Astrocyte (in vitro differentiated cells and primary cell): ENCODE measurements around the gene MTERF4. TPM values are rescaled to one million over a fixed set of nuclear protein-coding genes. Genes with fewer than 3 reads are reported as not detected.
A peak's percentile ranks its signal among the peaks of the same experiment; 100 is the strongest.

Experiments
- DNase-seq: peaks from one replicate; pipeline ENCODE4 v3.0.0-alpha.2; 2010; ENCODE audit warnings: low read depth
- FAIRE-seq: peaks from 2 replicates; lab custom pipeline; 2011; peaks lifted over from hg19 to GRCh38; lab: Jason Lieb, UNC
- H2AFZ ChIP-seq: 2 replicates; pipeline ENCODE4 v1.6.0; 2012; ENCODE audit warnings: low read depth, low read length, inconsistent platforms
- H3K27ac ChIP-seq: 2 replicates; pipeline ENCODE4 v1.5.1; 2011; ENCODE audit warnings: low read depth, low read length, inconsistent platforms
- H3K27me3 ChIP-seq: 2 replicates; pipeline ENCODE4 v1.6.0; 2011; ENCODE audit warnings: low read length, inconsistent platforms; ENCODE audit not compliant: insufficient read depth
- H3K36me3 ChIP-seq: 2 replicates; pipeline ENCODE4 v1.5.1; 2011; ENCODE audit warnings: low read length, inconsistent platforms; ENCODE audit not compliant: insufficient read depth
- H3K4me1 ChIP-seq: 2 replicates; pipeline ENCODE4 v1.5.1; 2011; ENCODE audit warnings: low read length, inconsistent platforms; ENCODE audit not compliant: insufficient read depth
- H3K4me2 ChIP-seq: 2 replicates; pipeline ENCODE4 v1.6.0; 2012; ENCODE audit warnings: low read length, inconsistent platforms
- H3K4me3 ChIP-seq: 2 replicates; pipeline ENCODE4 v1.5.1; 2011; ENCODE audit warnings: low read depth, mild to moderate bottlenecking, low read length, inconsistent platforms; ENCODE audit not compliant: insufficient read depth
- H3K79me2 ChIP-seq: 2 replicates; pipeline ENCODE4 v1.6.0; 2012; ENCODE audit warnings: mild to moderate bottlenecking, low read length, inconsistent platforms; ENCODE audit not compliant: insufficient read depth
- H3K9ac ChIP-seq: 2 replicates; pipeline ENCODE4 v1.6.0; 2012; ENCODE audit warnings: mild to moderate bottlenecking, low read length, inconsistent platforms
- H3K9me3 ChIP-seq: 2 replicates; pipeline ENCODE4 v1.5.1; 2012; ENCODE audit warnings: low read depth, mild to moderate bottlenecking, low read length, inconsistent platforms; ENCODE audit not compliant: insufficient read depth
- H4K20me1 ChIP-seq: 2 replicates; pipeline ENCODE4 v1.6.0; 2012; ENCODE audit warnings: low read length, inconsistent platforms; ENCODE audit not compliant: insufficient read depth
- H3K27ac Mint-ChIP-seq: one replicate; pipeline ENCODE4 v1.8.0; 2021; ENCODE audit warnings: mild to moderate bottlenecking, mixed read lengths; ENCODE audit not compliant: unreplicated experiment
- H3K27me3 Mint-ChIP-seq: one replicate; pipeline ENCODE4 v1.8.0; 2021; ENCODE audit warnings: low read depth, mixed read lengths; ENCODE audit not compliant: unreplicated experiment
- H3K36me3 Mint-ChIP-seq: one replicate; pipeline ENCODE4 v1.8.0; 2021; ENCODE audit warnings: low read depth, mixed read lengths; ENCODE audit not compliant: unreplicated experiment
- H3K4me1 Mint-ChIP-seq: one replicate; pipeline ENCODE4 v1.8.0; 2021; ENCODE audit warnings: low read depth, mixed read lengths; ENCODE audit not compliant: unreplicated experiment
- H3K4me3 Mint-ChIP-seq: one replicate; pipeline ENCODE4 v1.8.0; 2021; ENCODE audit warnings: mild to moderate bottlenecking, moderate library complexity, mixed read lengths; ENCODE audit not compliant: unreplicated experiment
- H3K9me3 Mint-ChIP-seq: one replicate; pipeline ENCODE4 v1.8.0; 2021; ENCODE audit warnings: mild to moderate bottlenecking, mixed read lengths; ENCODE audit not compliant: unreplicated experiment
- CTCF ChIP-seq: IDR thresholded peaks from 2 replicates; pipeline ENCODE4 v1.5.1; 2011; ENCODE audit warnings: low read depth, mild to moderate bottlenecking, inconsistent platforms, low read length, moderate library complexity; ENCODE audit not compliant: insufficient read depth
- EZH2 ChIP-seq: IDR thresholded peaks from 2 replicates; pipeline ENCODE4 v1.6.1; 2012; ENCODE audit warnings: mild to moderate bottlenecking, low read length, inconsistent platforms; ENCODE audit not compliant: insufficient read depth
- total RNA-seq: library from RNA; stranded (reverse); gene quantifications from 2 replicates; pipeline ENCODE4 v1.2.1, GENCODE V29; 2021

MTERF4 gene
- total RNA-seq, 1 donor from 2014 or later: 26.3 TPM

- H3K36me3 Mint-ChIP-seq: no peaks in the 10 kb centered on the region
- no peaks in the 10 kb centered on the region for H3K27me3 Mint-ChIP-seq
- Histone ChIP-seq H3K27me3 (no peaks in the 10 kb centered on the region), H3K36me3 (peaks cover 2% of the 10 kb centered on the region), H3K4me2 (peak within 1 kb of the TSS; percentile 100), H3K4me1 (peaks cover 17% of the 10 kb centered on the region), H3K27ac (peak within 1 kb of the TSS; percentile 66), H3K9ac (peak within 1 kb of the TSS; percentile 79), H3K79me2 (peaks cover 23% of the 10 kb centered on the region), H3K4me3 (peak within 1 kb of the TSS; percentile 80), H3K9me3 (no peaks in the 10 kb centered on the region), H2AFZ (peak within 1 kb of the TSS; percentile 100), H4K20me1 (peaks cover 18% of the 10 kb centered on the region)
- H3K4me1 Mint-ChIP-seq: peaks cover 19% of the 10 kb centered on the region
- H3K4me3 Mint-ChIP-seq: peak within 1 kb of the TSS; percentile 97
- TF ChIP-seq CTCF: no peak
- TF ChIP-seq EZH2: no peak
- no peaks in the 10 kb centered on the region for H3K9me3 Mint-ChIP-seq
- no peak for FAIRE-seq
- DNase-seq: peak; percentile 79
- H3K27ac Mint-ChIP-seq: peak within 1 kb of the TSS; percentile 80
These were observed 48.0 kb upstream of the MTERF4 start, which contains the start of gene PPP1R7 for GRCh38 chr2:241149925-241150659. Gene PPP1R7 (plus strand): TSS chr2:241150467. CDS start chr2:241150496, 29 bp downstream.

- Histone ChIP-seq H3K4me3 (peak overlapping the region; percentile 80), H3K79me2 (peaks cover 23% of the 10 kb centered on the region), H3K27ac (no peak overlapping the region), H4K20me1 (peaks cover 18% of the 10 kb centered on the region), H3K27me3 (no peaks in the 10 kb centered on the region), H3K9ac (peak overlapping the region; percentile 71), H3K4me1 (peaks cover 17% of the 10 kb centered on the region), H3K36me3 (no peaks in the 10 kb centered on the region), H3K4me2 (peak overlapping the region; percentile 100), H2AFZ (peak overlapping the region; percentile 100), H3K9me3 (no peaks in the 10 kb centered on the region)
- Mint-ChIP-seq H3K4me3 (peak overlapping the region; percentile 97), H3K36me3 (peaks cover 2% of the 10 kb centered on the region), H3K4me1 (peaks cover 19% of the 10 kb centered on the region), H3K9me3 (no peaks in the 10 kb centered on the region), H3K27me3 (no peaks in the 10 kb centered on the region), H3K27ac (peak overlapping the region; percentile 53)
- no peak for DNase-seq
- TF ChIP-seq EZH2 (no peak), CTCF (no peak)
- FAIRE-seq: no peak
These were observed 47.5 kb upstream of the MTERF4 start for GRCh38 chr2:241149675-241149924.
